ENCODE measurements around the gene DLEC1.

DLEC1 gene

DNA sequence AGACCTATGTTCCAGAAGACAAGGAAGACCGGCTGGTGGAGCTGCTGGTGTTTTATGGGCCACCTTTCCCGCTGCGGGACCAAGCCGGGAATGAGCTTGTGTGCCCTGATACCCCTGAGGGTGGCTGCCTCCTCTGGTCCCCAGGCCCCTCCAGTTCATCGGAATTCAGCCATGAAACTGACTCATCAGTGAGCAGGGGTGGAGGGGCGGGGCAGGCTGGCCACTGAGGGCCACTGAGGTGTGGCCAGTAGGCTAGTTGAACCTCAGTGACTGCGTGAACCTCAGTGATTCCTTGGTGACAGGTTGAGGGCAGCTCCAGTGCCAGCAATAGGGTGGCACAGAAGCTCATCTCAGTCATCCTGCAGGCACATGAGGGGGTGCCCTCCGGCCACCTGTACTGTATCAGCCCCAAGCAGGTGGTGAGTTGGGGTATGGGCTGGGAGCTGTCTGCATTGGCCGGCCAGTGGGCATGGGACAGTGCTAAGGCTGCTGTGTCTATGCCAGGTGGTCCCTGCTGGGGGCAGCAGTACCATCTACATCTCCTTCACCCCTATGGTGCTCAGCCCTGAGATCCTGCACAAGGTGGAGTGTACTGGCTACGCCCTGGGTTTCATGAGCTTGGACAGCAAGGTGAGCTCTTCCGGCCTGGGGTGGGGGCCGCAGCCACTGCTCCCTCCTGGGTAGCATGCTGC is 77.6 kb downstream of the DLEC1 start:
- no peaks in the 10 kb centered on the region; the same call in 1 of the 2 replicates for H3K27me3 ChIP-seq (replicated peaks; ENCODE audit: control insufficient read depth, insufficient read depth, low read length)
- TF ChIP-seq, protein P1, sequence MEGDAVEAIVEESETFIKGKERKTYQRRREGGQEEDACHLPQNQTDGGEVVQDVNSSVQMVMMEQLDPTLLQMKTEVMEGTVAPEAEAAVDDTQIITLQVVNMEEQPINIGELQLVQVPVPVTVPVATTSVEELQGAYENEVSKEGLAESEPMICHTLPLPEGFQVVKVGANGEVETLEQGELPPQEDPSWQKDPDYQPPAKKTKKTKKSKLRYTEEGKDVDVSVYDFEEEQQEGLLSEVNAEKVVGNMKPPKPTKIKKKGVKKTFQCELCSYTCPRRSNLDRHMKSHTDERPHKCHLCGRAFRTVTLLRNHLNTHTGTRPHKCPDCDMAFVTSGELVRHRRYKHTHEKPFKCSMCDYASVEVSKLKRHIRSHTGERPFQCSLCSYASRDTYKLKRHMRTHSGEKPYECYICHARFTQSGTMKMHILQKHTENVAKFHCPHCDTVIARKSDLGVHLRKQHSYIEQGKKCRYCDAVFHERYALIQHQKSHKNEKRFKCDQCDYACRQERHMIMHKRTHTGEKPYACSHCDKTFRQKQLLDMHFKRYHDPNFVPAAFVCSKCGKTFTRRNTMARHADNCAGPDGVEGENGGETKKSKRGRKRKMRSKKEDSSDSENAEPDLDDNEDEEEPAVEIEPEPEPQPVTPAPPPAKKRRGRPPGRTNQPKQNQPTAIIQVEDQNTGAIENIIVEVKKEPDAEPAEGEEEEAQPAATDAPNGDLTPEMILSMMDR (IDR thresholded peaks at IDR 0.05; ENCODE audit: insufficient read depth, low read length, poor library complexity, severe bottlenecking) = no peak
- H3K4me3 ChIP-seq (replicated peaks; ENCODE audit: low read depth, low read length) = no peak overlapping the region
- no peak for DNase-seq (ENCODE audit: extremely low read depth, insufficient read length)
- H3K36me3 ChIP-seq (ENCODE audit: control insufficient read depth, insufficient read depth, low read length) = peaks cover 11% of the 10 kb centered on the region

DNA sequence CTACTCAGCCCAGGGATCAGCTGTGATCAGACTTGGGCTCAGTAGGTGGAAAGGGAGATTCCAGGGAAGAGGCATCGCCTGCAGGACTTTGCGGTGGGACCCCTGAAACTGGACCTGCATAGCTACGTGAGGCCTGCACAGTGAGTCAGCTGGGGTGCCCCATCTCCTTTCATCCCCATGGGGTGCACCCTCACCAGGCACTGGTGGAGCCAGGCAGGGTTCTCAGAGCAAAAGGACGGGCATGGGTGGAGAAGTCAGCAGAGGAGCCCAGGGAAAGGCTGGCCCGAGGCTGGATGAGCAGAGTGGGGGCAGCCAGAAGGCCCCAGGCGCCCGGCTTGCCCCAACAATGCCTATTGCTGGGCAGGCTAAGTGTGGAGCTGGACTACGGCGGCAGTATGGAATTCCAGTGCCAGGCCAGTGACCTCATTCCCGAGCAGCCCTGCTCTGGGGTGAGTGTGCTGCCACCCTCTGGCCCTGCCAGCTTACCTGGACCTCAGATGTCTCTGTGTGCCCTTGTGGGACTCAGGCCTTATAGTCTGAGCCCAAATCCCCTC is 78.2 kb downstream of the DLEC1 start:
- peaks cover 15% of the 10 kb centered on the region for H3K36me3 ChIP-seq (ENCODE audit: control insufficient read depth, insufficient read depth, low read length)
- TF ChIP-seq, protein P1 (IDR thresholded peaks at IDR 0.05; ENCODE audit: insufficient read depth, low read length, poor library complexity, severe bottlenecking) = no peak
- no peak overlapping the region for H3K4me3 ChIP-seq (replicated peaks; ENCODE audit: low read depth, low read length)
- no peak for DNase-seq (ENCODE audit: extremely low read depth, insufficient read length)
- H3K27me3 ChIP-seq (replicated peaks; ENCODE audit: control insufficient read depth, insufficient read depth, low read length) = no peaks in the 10 kb centered on the region

DNA sequence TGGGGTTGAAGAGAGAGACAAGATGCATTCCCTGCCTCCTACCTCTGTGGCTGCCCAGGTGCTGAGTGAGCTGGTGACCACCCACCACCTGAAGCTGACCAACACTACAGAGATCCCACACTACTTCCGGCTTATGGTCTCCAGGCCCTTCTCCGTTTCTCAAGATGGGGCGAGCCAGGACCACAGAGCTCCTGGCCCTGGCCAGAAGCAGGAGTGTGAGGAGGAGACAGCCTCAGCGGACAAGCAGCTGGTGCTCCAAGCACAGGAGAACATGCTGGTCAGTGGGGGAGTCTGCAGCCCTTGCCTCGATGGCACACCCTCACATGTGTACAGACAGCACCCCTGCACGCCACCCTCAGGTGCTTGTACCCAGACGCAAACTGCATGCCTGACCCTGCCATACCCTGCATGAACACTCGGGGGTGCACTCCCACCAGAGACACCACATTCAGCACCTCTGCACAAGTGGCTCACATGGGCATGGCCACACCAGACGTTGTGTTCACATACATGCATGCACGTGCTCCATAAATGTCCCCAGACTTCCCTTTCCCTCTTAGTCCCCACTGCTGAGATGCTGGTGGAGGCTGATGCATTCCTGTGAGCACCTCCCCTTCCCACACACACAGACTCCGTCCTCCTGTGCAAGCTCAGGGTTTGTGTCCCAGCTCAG is 78.9 kb downstream of the DLEC1 start:
- TF ChIP-seq, protein P1 (IDR thresholded peaks at IDR 0.05; ENCODE audit: insufficient read depth, low read length, poor library complexity, severe bottlenecking) = peak; percentile 86
- DNase-seq (ENCODE audit: extremely low read depth, insufficient read length) = peak; percentile 58

DNA sequence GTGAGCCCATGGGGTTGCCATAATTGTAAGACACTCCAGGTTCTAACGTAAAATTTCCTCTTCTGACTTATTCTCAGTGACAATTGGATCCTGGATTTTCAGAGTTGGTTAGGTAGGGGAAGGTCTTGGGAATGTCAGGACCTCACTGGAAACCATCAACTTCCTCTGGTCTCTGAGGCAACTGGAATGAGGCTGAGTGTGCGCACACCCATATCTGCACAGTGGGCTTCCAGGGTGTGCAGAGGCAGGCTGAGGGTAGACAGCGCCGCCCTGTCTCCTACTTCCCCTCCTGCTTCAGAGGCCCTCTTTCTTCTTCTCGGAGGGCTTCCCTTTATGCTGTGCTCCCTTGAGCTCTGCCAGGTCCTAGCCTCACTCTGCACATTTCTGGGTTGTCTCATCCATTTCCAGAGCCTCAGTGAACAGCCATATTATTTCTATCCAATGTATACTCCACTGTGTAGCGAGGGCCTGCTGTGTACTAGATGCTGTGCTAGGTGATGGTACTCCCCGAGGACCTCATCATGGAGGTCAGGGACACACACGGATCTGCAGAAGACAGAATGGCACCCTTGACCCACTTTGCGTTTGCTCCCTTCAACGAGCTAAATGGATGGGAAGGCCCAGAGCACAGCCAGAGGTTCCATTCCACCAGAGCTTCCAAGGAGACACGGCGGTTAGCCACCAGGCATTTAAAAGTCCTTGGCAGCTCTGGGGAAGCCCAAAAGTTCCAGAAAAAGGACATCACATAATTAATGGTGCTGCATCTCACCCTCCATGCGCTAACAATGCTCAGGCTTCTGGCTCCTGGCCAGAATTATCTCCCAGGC is 79.6 kb downstream of the DLEC1 start:
- Histone ChIP-seq H3K36me3 (ENCODE audit: control insufficient read depth, insufficient read depth, low read length) (peaks cover 21% of the 10 kb centered on the region), H3K27me3 (replicated peaks; ENCODE audit: control insufficient read depth, insufficient read depth, low read length) (no peaks in the 10 kb centered on the region), H3K4me3 (replicated peaks; ENCODE audit: low read depth, low read length) (no peak overlapping the region)
- no peak for DNase-seq (ENCODE audit: extremely low read depth, insufficient read length)
- TF ChIP-seq, protein P1 (IDR thresholded peaks at IDR 0.05; ENCODE audit: insufficient read depth, low read length, poor library complexity, severe bottlenecking) = no peak

More for the DNA sequence above, 78.9 kb downstream of the DLEC1 start:
- no peak overlapping the region for H3K4me3 ChIP-seq (replicated peaks; ENCODE audit: low read depth, low read length)
- no peaks in the 10 kb centered on the region for H3K27me3 ChIP-seq (replicated peaks; ENCODE audit: control insufficient read depth, insufficient read depth, low read length)
- H3K36me3 ChIP-seq (ENCODE audit: control insufficient read depth, insufficient read depth, low read length) = peaks cover 17% of the 10 kb centered on the region

DNA sequence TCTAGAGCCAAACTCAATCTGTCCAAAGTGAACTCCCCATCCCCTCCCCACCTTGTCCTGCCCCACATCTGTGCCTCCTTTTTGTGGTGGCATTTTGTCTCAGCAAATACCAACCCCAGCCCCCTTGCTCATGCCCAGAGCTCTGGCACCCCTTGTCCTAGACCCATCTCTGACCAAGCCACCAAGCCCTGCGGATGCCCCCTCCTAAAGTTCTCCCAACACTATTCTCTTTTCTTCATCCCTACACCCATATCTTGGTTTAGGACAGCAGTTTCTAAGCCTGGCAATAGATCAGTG is 80.2 kb downstream of the DLEC1 start:
- H3K36me3 ChIP-seq (ENCODE audit: control insufficient read depth, insufficient read depth, low read length) = peaks cover 21% of the 10 kb centered on the region
- no peaks in the 10 kb centered on the region for H3K27me3 ChIP-seq (replicated peaks; ENCODE audit: control insufficient read depth, insufficient read depth, low read length)
- DNase-seq (ENCODE audit: extremely low read depth, insufficient read length) = no peak
- TF ChIP-seq, protein P1 (IDR thresholded peaks at IDR 0.05; ENCODE audit: insufficient read depth, low read length, poor library complexity, severe bottlenecking) = no peak
- no peak overlapping the region for H3K4me3 ChIP-seq (replicated peaks; ENCODE audit: low read depth, low read length)
